ENCODE data around the gene TPM4. TPM values are rescaled to one million over a fixed set of nuclear protein-coding genes. Genes with fewer than 3 reads are reported as not detected.
"Not testable (repeated sequence)": the region's sequence is repeated elsewhere in the genome, so short reads cannot be mapped to it uniquely, and the experiment has no call there.

TPM4 gene
- total RNA-seq, 2 experiments from 2014 or later: 592 to 611 TPM

- Mint-ChIP-seq H3K36me3 (ENCODE audit: low read depth) (peaks cover 71% of the 10 kb centered on the region), H3K9me3 (no peaks in the 10 kb centered on the region), H3K27ac (peak overlapping the region; percentile 98), H3K4me3 (peak overlapping the region; percentile 82), H3K27me3 (no peaks in the 10 kb centered on the region), H3K4me1 (peaks cover 65% of the 10 kb centered on the region)
- POLR2A ChIA-PET: interaction anchor here (0.9 to 19.4 kb wide), 27 partner anchors 3 to 615 kb away, joined by 3 to 322 read pairs (median 5); partner anchors contain the start of genes AP1M1, HSH2D, KLF2 and RAB8A
- peak; percentile 47 for DNase-seq
- CTCF ChIA-PET: interaction anchor here (0.9 to 4.1 kb wide), 9 partner anchors 7 to 107 kb away, joined by 3 to 25 read pairs (median 4); partner anchors contain the start of gene FAM32A
Observed at GRCh38 chr19:16077984-16078758, 1.9 kb downstream of the TPM4 start.

GRCh38 chr19:16078759-16079707, 2.7 kb downstream of the TPM4 start:
- peak; percentile 83 for DNase-seq
- Mint-ChIP-seq H3K36me3 (ENCODE audit: low read depth) (peaks cover 79% of the 10 kb centered on the region), H3K27me3 (no peaks in the 10 kb centered on the region), H3K27ac (peak overlapping the region; percentile 98), H3K9me3 (no peaks in the 10 kb centered on the region), H3K4me3 (peak overlapping the region; percentile 82), H3K4me1 (peaks cover 64% of the 10 kb centered on the region)
- ChIA-PET POLR2A (interaction anchor here (0.9 to 19.4 kb wide), 21 partner anchors 4 to 615 kb away, joined by 3 to 322 read pairs (median 5); partner anchors contain the start of genes AP1M1, HSH2D, KLF2 and RAB8A), CTCF (interaction anchor here (0.6 to 2.4 kb wide), 6 partner anchors 8 to 67 kb away, joined by 3 to 9 read pairs (median 4); no protein-coding TSS in a partner anchor)

GRCh38 chr19:16084067-16084685, 7.9 kb downstream of the TPM4 start:
- H3K27ac Mint-ChIP-seq: peak overlapping the region; percentile 97
- no peak for DNase-seq
- CTCF ChIA-PET: interaction anchor here (0.7 to 4.5 kb wide), 12 partner anchors 8 to 113 kb away, joined by 3 to 26 read pairs (median 5); partner anchors contain the start of genes AP1M1, RAB8A and TPM4
- peaks cover 91% of the 10 kb centered on the region for H3K36me3 Mint-ChIP-seq (ENCODE audit: low read depth)
- no peaks in the 10 kb centered on the region for H3K27me3 Mint-ChIP-seq
- H3K9me3 Mint-ChIP-seq: no peaks in the 10 kb centered on the region
- peaks cover 87% of the 10 kb centered on the region for H3K4me1 Mint-ChIP-seq
- H3K4me3 Mint-ChIP-seq: no peak overlapping the region
- POLR2A ChIA-PET: interaction anchor here (0.6 to 19.4 kb wide), 14 partner anchors 9 to 240 kb away, joined by 3 to 322 read pairs (median 3); partner anchors contain the start of genes HSH2D, KLF2, RAB8A and TPM4

GRCh38 chr19:16085115-16085514, 8.8 kb downstream of the TPM4 start:
- Mint-ChIP-seq H3K4me3 (peak overlapping the region; percentile 78), H3K4me1 (peaks cover 90% of the 10 kb centered on the region), H3K36me3 (ENCODE audit: low read depth) (peaks cover 93% of the 10 kb centered on the region), H3K9me3 (no peaks in the 10 kb centered on the region), H3K27ac (peak overlapping the region; percentile 97), H3K27me3 (no peaks in the 10 kb centered on the region)
- POLR2A ChIA-PET: interaction anchor here (1.3 to 19.4 kb wide), 11 partner anchors 10 to 239 kb away, joined by 3 to 322 read pairs (median 19); partner anchors contain the start of genes HSH2D, KLF2, RAB8A and TPM4
- CTCF ChIA-PET: interaction anchor here (0.5 to 4.5 kb wide), 11 partner anchors 9 to 113 kb away, joined by 3 to 26 read pairs (median 6); partner anchors contain the start of genes AP1M1, RAB8A and TPM4
- DNase-seq: no peak

GRCh38 chr19:16087404-16087803, 11.1 kb downstream of the TPM4 start:
- H3K4me3 Mint-ChIP-seq, H3K27me3 Mint-ChIP-seq, H3K9me3 Mint-ChIP-seq, DNase-seq: not testable (repeated sequence)
- Mint-ChIP-seq H3K4me1 (peaks cover 77% of the 10 kb centered on the region), H3K27ac (peak overlapping the region; percentile 61), H3K36me3 (ENCODE audit: low read depth) (peaks cover 87% of the 10 kb centered on the region)
- CTCF ChIA-PET: interaction anchor here (1.1 to 3.8 kb wide), 5 partner anchors 13 to 57 kb away, joined by 3 to 15 read pairs (median 7); partner anchors contain the start of gene HSH2D
- POLR2A ChIA-PET: interaction anchor here (1.0 to 19.4 kb wide), 9 partner anchors 10 to 75 kb away, joined by 3 to 322 read pairs (median 21); partner anchors contain the start of genes HSH2D, RAB8A and TPM4

GRCh38 chr19:16087940-16088339, 11.6 kb downstream of the TPM4 start:
- H3K9me3 Mint-ChIP-seq: no peaks in the 10 kb centered on the region
- ChIA-PET POLR2A (interaction anchor here (3.5 to 19.4 kb wide), 4 partner anchors 9 to 55 kb away, joined by 19 to 322 read pairs (median 66); partner anchors contain the start of genes HSH2D and TPM4), CTCF (interaction anchor here (1.4 to 3.8 kb wide), 3 partner anchors 10 to 23 kb away, joined by 4 to 15 read pairs (median 6); no protein-coding TSS in a partner anchor)
- no peak for DNase-seq
- no peaks in the 10 kb centered on the region for H3K27me3 Mint-ChIP-seq
- H3K4me1 Mint-ChIP-seq: peaks cover 75% of the 10 kb centered on the region
- H3K36me3 Mint-ChIP-seq (ENCODE audit: low read depth): peaks cover 87% of the 10 kb centered on the region
- no peak overlapping the region for H3K4me3 Mint-ChIP-seq
- H3K27ac Mint-ChIP-seq: peak overlapping the region; percentile 61

- ChIA-PET CTCF (interaction anchor here (1.4 to 3.8 kb wide), 3 partner anchors 9 to 23 kb away, joined by 4 to 15 read pairs (median 6); no protein-coding TSS in a partner anchor), POLR2A (interaction anchor here (0.7 to 19.4 kb wide), 7 partner anchors 9 to 54 kb away, joined by 3 to 322 read pairs (median 19); partner anchors contain the start of genes HSH2D and TPM4)
- Mint-ChIP-seq H3K36me3 (ENCODE audit: low read depth) (peaks cover 87% of the 10 kb centered on the region), H3K4me1 (peaks cover 73% of the 10 kb centered on the region), H3K4me3 (no peak overlapping the region), H3K27ac (peak overlapping the region; percentile 40), H3K9me3 (no peaks in the 10 kb centered on the region), H3K27me3 (no peaks in the 10 kb centered on the region)
- DNase-seq: no peak
Observed at GRCh38 chr19:16088351-16089009, 12.2 kb downstream of the TPM4 start.

- Mint-ChIP-seq H3K27me3 (no peaks in the 10 kb centered on the region), H3K36me3 (ENCODE audit: low read depth) (peaks cover 87% of the 10 kb centered on the region), H3K4me1 (peaks cover 69% of the 10 kb centered on the region), H3K27ac (peak overlapping the region; percentile 44), H3K9me3 (no peaks in the 10 kb centered on the region), H3K4me3 (no peak overlapping the region)
- CTCF ChIA-PET: interaction anchor here (1.4 to 3.8 kb wide), 4 partner anchors 8 to 22 kb away, joined by 3 to 15 read pairs (median 5); no protein-coding TSS in a partner anchor
- DNase-seq: no peak
- POLR2A ChIA-PET: interaction anchor here (0.6 to 19.4 kb wide), 9 partner anchors 8 to 132 kb away, joined by 3 to 322 read pairs (median 4); partner anchors contain the start of gene TPM4
Observed at GRCh38 chr19:16089010-16089846, 12.9 kb downstream of the TPM4 start.

GRCh38 chr19:16091546-16092475, 15.5 kb downstream of the TPM4 start:
- H3K27me3 Mint-ChIP-seq: no peaks in the 10 kb centered on the region
- peaks cover 58% of the 10 kb centered on the region for H3K4me1 Mint-ChIP-seq
- ChIA-PET POLR2A (interaction anchor here (1.0 to 19.4 kb wide), 6 partner anchors 8 to 17 kb away, joined by 4 to 322 read pairs (median 6); partner anchors contain the start of gene TPM4), CTCF (interaction anchor here (0.7 to 1.7 kb wide), 4 partner anchors 19 to 50 kb away, joined by 3 to 6 read pairs (median 3); no protein-coding TSS in a partner anchor)
- no peak overlapping the region for H3K4me3 Mint-ChIP-seq
- no peak for DNase-seq
- H3K27ac Mint-ChIP-seq: peak overlapping the region; percentile 35
- H3K9me3 Mint-ChIP-seq: no peaks in the 10 kb centered on the region
- peaks cover 87% of the 10 kb centered on the region for H3K36me3 Mint-ChIP-seq (ENCODE audit: low read depth)

Data from activated CD4-positive, alpha-beta memory T cell treated with anti-CD3 and anti-CD28 coated beads, Interleukin-2, amount 10 ng/mL, durations not matched to agents 7 days and 5 days (primary cell).